GM10266 (cell line): ENCODE results near the gene TAF1D.
"Not testable (repeated sequence)": the region's sequence is repeated elsewhere in the genome, so short reads cannot be mapped to it uniquely, and the experiment has no call there.

Source experiments
- DNase-seq: peaks from one replicate; pipeline ENCODE4 v3.0.0; 2012; ENCODE audit errors: extremely low spot score
- TF ChIP-seq, protein P1 (sequence below): IDR thresholded peaks from 2 replicates; pipeline ENCODE4 v1.5.1; 2012; ENCODE audit warnings: mild to moderate bottlenecking, low read depth; ENCODE audit not compliant: control insufficient read depth, insufficient read depth; ENCODE audit errors: missing control alignments

Gene TAF1D

GRCh38 chr11:93761910-93762309 is 20.6 kb upstream of the TAF1D start:
- TF ChIP-seq, protein P1, sequence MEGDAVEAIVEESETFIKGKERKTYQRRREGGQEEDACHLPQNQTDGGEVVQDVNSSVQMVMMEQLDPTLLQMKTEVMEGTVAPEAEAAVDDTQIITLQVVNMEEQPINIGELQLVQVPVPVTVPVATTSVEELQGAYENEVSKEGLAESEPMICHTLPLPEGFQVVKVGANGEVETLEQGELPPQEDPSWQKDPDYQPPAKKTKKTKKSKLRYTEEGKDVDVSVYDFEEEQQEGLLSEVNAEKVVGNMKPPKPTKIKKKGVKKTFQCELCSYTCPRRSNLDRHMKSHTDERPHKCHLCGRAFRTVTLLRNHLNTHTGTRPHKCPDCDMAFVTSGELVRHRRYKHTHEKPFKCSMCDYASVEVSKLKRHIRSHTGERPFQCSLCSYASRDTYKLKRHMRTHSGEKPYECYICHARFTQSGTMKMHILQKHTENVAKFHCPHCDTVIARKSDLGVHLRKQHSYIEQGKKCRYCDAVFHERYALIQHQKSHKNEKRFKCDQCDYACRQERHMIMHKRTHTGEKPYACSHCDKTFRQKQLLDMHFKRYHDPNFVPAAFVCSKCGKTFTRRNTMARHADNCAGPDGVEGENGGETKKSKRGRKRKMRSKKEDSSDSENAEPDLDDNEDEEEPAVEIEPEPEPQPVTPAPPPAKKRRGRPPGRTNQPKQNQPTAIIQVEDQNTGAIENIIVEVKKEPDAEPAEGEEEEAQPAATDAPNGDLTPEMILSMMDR, result no peak

DNA sequence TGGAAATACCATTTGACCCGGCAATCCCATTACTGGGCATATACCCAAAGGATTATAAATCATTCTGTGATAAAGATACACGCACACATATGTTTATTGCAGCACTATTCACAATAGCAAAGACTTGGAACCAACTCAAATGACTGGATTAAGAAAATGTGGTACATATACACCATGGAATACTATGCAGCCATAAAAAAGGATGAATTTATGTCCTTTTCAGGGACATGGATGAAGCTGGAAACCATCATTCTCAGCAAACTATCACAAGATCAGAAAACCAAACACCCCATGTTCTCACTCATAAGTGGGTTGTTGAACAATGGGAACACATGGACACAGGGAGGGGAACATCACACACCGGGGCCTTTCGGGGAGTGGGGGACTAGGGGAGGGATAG is 17.8 kb upstream of the TAF1D start:
- not testable (repeated sequence) for DNase-seq

More at GRCh38 chr11:93761910-93762309, 20.6 kb upstream of the TAF1D start:
- DNase-seq, result no peak

GRCh38 chr11:93757924-93758865 is 16.9 kb upstream of the TAF1D start:
- TF ChIP-seq, protein P1, result no peak

GRCh38 chr11:93757301-93757700 is 16.0 kb upstream of the TAF1D start:
- DNase-seq, result no peak
- TF ChIP-seq, protein P1, result no peak

More at GRCh38 chr11:93757924-93758865, 16.9 kb upstream of the TAF1D start:
- DNase-seq, result no peak

DNA sequence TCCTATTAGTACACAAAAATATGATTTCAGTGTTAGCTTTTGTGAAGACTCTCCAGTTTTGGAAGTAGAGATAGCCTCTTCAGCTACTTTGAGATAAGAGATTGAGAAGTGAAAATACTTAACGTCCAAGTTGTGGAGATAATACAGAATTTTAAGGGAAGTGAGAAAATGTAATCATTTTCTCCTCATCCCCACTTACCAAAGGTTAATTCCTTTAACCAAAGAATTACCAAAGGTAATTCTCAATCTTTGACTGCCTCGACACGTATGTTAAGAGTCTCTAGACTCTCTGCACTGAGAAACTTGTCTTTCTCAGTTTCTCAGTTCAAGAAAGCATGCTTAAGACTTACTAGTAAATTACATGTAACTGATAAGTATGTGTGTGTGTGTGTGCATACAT is 15.5 kb upstream of the TAF1D start:
- DNase-seq, result no peak
- TF ChIP-seq, protein P1, result no peak

DNA sequence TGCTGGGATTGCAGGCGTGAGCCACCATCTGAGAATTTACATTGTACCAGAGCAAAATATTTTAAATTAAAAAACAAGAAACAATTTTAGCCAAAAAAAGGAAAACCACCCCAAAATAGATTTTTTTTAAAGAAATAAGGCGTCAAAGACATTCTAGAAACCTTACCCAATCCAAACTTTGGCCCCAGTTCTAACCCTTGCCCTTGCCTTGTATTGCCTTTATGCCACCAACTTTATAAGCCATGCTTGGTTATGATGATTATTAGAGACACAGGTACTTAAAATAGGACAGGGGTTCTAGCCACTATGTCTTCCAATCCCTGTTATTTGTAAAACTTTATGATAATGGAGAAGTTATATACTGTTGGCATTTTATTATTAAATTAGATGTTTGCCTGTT is 11.9 kb upstream of the TAF1D start:
- TF ChIP-seq, protein P1, result no peak
- no peak for DNase-seq

DNA sequence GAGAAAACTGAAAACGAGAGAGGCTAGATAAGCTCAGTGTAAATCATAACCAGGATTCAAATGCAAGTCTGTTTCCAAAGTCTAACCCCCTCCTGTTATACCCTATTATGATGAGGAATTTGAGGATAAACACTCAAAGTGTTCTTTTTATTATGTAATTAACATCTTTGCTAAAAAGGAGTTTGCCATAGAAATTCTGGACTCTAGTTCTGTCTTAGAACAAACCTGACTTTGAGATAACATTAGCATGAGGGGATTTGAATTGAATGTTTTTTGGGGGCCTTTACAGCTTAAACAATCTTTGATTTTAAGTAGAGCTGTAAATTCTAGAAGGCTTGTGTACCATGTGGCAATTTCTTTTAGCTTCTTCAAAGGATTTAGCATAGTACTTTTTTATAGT is 9.7 kb upstream of the TAF1D start:
- TF ChIP-seq, protein P1, result no peak
- DNase-seq, result no peak
